GM18502 (cell line): ENCODE measurements around the gene ARSI.
"Not testable (repeated sequence)": the region's sequence is repeated elsewhere in the genome, so short reads cannot be mapped to it uniquely, and the experiment has no call there.

Experiments used
- ATAC-seq: cut with Tn5 transposase; IDR thresholded peaks from one replicate; pipeline ENCODE4 v1.9.1; 2021; ENCODE audit warnings: mild to moderate bottlenecking; ENCODE audit not compliant: unreplicated experiment, poor library complexity

ARSI gene

GRCh38 chr5:150252489-150252888, 50.2 kb downstream of the ARSI start:
- no peak for ATAC-seq

- ATAC-seq = no peak
Measured at GRCh38 chr5:150251504-150251903, 51.2 kb downstream of the ARSI start.

- ATAC-seq = no peak
Measured at GRCh38 chr5:150249744-150250143, 53.0 kb downstream of the ARSI start.

GRCh38 chr5:150248946-150249345, 53.8 kb downstream of the ARSI start:
- ATAC-seq = no peak

DNA sequence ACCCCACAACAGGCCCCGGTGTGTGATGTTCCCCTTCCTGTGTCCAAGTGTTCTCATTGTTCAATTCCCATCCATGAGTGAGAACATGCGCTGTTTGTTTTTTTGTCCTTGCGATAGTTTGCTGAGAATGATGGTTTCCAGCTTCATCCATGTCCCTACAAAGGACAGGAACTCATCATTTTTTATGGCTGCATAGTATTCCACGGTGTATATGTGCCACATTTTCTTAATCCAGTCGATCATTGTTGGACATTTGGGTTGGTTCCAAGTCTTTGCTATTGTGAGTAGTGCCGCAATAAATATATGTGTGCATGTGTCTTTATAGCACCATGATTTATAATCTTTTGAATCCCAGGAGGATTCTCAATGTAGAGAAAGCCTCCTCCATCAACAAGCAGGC, 54.2 kb downstream of the ARSI start:
- not testable (repeated sequence) for ATAC-seq

GRCh38 chr5:150247726-150248125, 55.0 kb downstream of the ARSI start:
- ATAC-seq = no peak

DNA sequence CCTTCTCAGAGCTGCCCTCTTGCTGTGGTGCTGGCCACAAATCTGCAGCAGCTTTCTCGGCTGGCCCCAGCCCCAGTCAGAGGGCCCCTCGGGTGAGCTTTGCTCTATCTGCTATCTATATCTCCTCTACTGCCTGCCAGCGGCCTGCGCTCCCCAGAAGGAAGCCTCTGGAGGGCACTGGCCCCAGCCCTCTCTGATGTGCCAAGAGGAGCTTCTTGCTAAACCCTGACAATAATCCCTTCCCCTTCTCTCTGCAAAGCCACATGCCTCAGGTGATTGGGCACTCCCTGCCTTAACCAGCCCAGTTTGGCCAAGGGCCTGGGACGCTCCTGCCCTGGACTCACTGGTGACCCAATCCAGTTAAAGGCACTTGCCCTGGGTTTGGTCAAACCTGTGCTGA, 55.9 kb downstream of the ARSI start:
- no peak for ATAC-seq

GRCh38 chr5:150246429-150246828, 56.3 kb downstream of the ARSI start:
- ATAC-seq = no peak
